Hematopoietic multipotent progenitor cell treated with erythropoietin and hydrocortisone succinate and interleukin-3 and kit ligand, for 4 days (in vitro differentiated cells): ENCODE measurements around the gene DNTT.
"Not testable (repeated sequence)": the region's sequence is repeated elsewhere in the genome, so short reads cannot be mapped to it uniquely, and the experiment has no call there.

Source experiments
- DNase-seq: peaks from one replicate; pipeline ENCODE4 v3.0.0-alpha.2; 2015

DNTT gene

GRCh38 chr10:96276831-96277230 lies 27.4 kb upstream of the DNTT start:
- DNase-seq = no peak

- DNase-seq = peak; percentile 12
Observed at GRCh38 chr10:96279191-96279641, 25.0 kb upstream of the DNTT start.

- no peak for DNase-seq
Observed at GRCh38 chr10:96280859-96281258, 23.4 kb upstream of the DNTT start.

- DNase-seq = no peak
Observed at GRCh38 chr10:96281444-96282029, 22.7 kb upstream of the DNTT start.

GRCh38 chr10:96283351-96283750 lies 20.9 kb upstream of the DNTT start:
- no peak for DNase-seq

GRCh38 chr10:96283756-96284155 lies 20.5 kb upstream of the DNTT start:
- no peak for DNase-seq

- no peak for DNase-seq
Observed at GRCh38 chr10:96285331-96285752, 18.9 kb upstream of the DNTT start.

GRCh38 chr10:96287392-96288105 lies 16.7 kb upstream of the DNTT start:
- DNase-seq = peak; percentile 46

- DNase-seq = no peak
Observed at GRCh38 chr10:96288151-96288621, 16.0 kb upstream of the DNTT start.

GRCh38 chr10:96289218-96289910 lies 14.9 kb upstream of the DNTT start:
- DNase-seq = no peak

- DNase-seq = no peak
Observed at GRCh38 chr10:96290368-96291133, 13.7 kb upstream of the DNTT start.

- peak; percentile 76 for DNase-seq
Observed at GRCh38 chr10:96292971-96293920, 11.0 kb upstream of the DNTT start.

GRCh38 chr10:96295475-96295874 lies 8.8 kb upstream of the DNTT start:
- DNase-seq = no peak

- no peak for DNase-seq
Observed at GRCh38 chr10:96297486-96297885, 6.7 kb upstream of the DNTT start.

GRCh38 chr10:96298362-96298761 lies 5.9 kb upstream of the DNTT start:
- no peak for DNase-seq

- peak; percentile 44 for DNase-seq
Observed at GRCh38 chr10:96299383-96299782, 4.9 kb upstream of the DNTT start.

- no peak for DNase-seq
Observed at GRCh38 chr10:96301616-96302015, 2.6 kb upstream of the DNTT start.

GRCh38 chr10:96305019-96305418 lies 785 bp downstream of the DNTT start:
- no peak for DNase-seq

- DNase-seq = peak; percentile 86
Observed at GRCh38 chr10:96306516-96306915, 2.3 kb downstream of the DNTT start.

GRCh38 chr10:96308854-96309253 lies 4.6 kb downstream of the DNTT start:
- not testable (repeated sequence) for DNase-seq

GRCh38 chr10:96309628-96310320 lies 5.5 kb downstream of the DNTT start:
- DNase-seq = no peak
